Measurements from ENCODE around the gene CCDC3.

- TF ChIP-seq TCF7L2 (IDR thresholded peaks at IDR 0.05; ENCODE audit: low read depth, low read length) = no peak
- no peak for TF ChIP-seq POLR2AphosphoS5 (IDR thresholded peaks at IDR 0.05; ENCODE audit: low read depth, low read length)
- TF ChIP-seq CTCF (IDR thresholded peaks at IDR 0.05) = no peak
- TF ChIP-seq SIN3A (IDR thresholded peaks at IDR 0.05; ENCODE audit: borderline replicate concordance, insufficient read depth, low read depth, low read length) = no peak
Measured at GRCh38 chr10:12962556-12962955, 39.0 kb downstream of the CCDC3 start.

Measured in Panc1 (cell line).